Osteoblast (primary cell): Measurements from ENCODE around the gene RABL2B. TPM values are rescaled to one million over a fixed set of nuclear protein-coding genes. Genes with fewer than 3 reads are reported as not detected.

Source experiments
- DNase-seq: peaks from one replicate; pipeline ENCODE4 v3.0.0; 2011; ENCODE audit warnings: low spot score, mixed read lengths; ENCODE audit not compliant: insufficient read length; ENCODE audit errors: missing footprints
- H2AFZ ChIP-seq: 2 replicates; pipeline ENCODE4 v1.6.0; 2011; ENCODE audit warnings: mild to moderate bottlenecking, low read length
- H3K27ac ChIP-seq: 2 replicates; pipeline ENCODE4 v1.5.1; 2011; ENCODE audit warnings: mild to moderate bottlenecking, low read depth, low read length, moderate library complexity
- H3K27me3 ChIP-seq: 2 replicates; pipeline ENCODE4 v1.6.0; 2012; ENCODE audit warnings: mild to moderate bottlenecking, control low read depth, inconsistent platforms, low read length, moderate library complexity; ENCODE audit not compliant: insufficient read depth
- H3K36me3 ChIP-seq: 2 replicates; pipeline ENCODE4 v1.5.1; 2011; ENCODE audit warnings: mild to moderate bottlenecking, low read length, control low read depth, moderate library complexity; ENCODE audit not compliant: insufficient read depth
- H3K4me1 ChIP-seq: 2 replicates; pipeline ENCODE4 v1.5.1; 2011; ENCODE audit warnings: mild to moderate bottlenecking, low read length, control low read depth, moderate library complexity; ENCODE audit not compliant: insufficient read depth
- H3K4me2 ChIP-seq: 2 replicates; pipeline ENCODE4 v1.6.0; 2011; ENCODE audit warnings: mild to moderate bottlenecking, low read length; ENCODE audit not compliant: insufficient read depth
- H3K4me3 ChIP-seq: fragments of 200-600 bp; sonication (generic); 3 replicates; pipeline ENCODE4 v1.5.1; 2012; ENCODE audit warnings: mild to moderate bottlenecking, low read length, inconsistent platforms; ENCODE audit not compliant: insufficient read depth
- H3K79me2 ChIP-seq: 2 replicates; pipeline ENCODE4 v1.6.0; 2012; ENCODE audit warnings: mild to moderate bottlenecking, low read length, control low read depth, inconsistent platforms; ENCODE audit not compliant: insufficient read depth
- H3K9me3 ChIP-seq: 2 replicates; pipeline ENCODE4 v1.5.1; 2011; ENCODE audit warnings: low read depth, low read length, control low read depth
- H4K20me1 ChIP-seq: 2 replicates; pipeline ENCODE4 v1.6.0; 2012; ENCODE audit warnings: mild to moderate bottlenecking, low read length, control low read depth; ENCODE audit not compliant: insufficient read depth
- CTCF ChIP-seq: IDR thresholded peaks from 2 replicates; pipeline ENCODE4 v1.5.1; 2011; ENCODE audit warnings: mild to moderate bottlenecking, low read depth, low read length, moderate library complexity; ENCODE audit errors: extremely low read depth
- total RNA-seq: library from RNA; depleted of rRNA; stranded (reverse); fragments of >200 nt; gene quantifications from 2 replicates; pipeline ENCODE4 v1.2.3, GENCODE V29; 2012

Gene RABL2B
- total RNA-seq, 1 donor = 17.7 TPM

GRCh38 chr22:50731811-50732624 lies 51.4 kb downstream of the RABL2B start:
- no peak overlapping the region for H3K4me3 ChIP-seq
- no peaks in the 10 kb centered on the region for H3K9me3 ChIP-seq
- H3K27ac ChIP-seq = no peak overlapping the region
- no peaks in the 10 kb centered on the region for H3K36me3 ChIP-seq
- DNase-seq = peak; percentile 98
- H4K20me1 ChIP-seq = peaks cover 2% of the 10 kb centered on the region
- peak; percentile 73 for TF ChIP-seq CTCF
- H3K4me1 ChIP-seq = no peaks in the 10 kb centered on the region
- peak overlapping the region; percentile 14 for H3K4me2 ChIP-seq
- peaks cover 30% of the 10 kb centered on the region for H3K27me3 ChIP-seq
- H2AFZ ChIP-seq = peak overlapping the region; percentile 21
- no peaks in the 10 kb centered on the region for H3K79me2 ChIP-seq

DNA sequence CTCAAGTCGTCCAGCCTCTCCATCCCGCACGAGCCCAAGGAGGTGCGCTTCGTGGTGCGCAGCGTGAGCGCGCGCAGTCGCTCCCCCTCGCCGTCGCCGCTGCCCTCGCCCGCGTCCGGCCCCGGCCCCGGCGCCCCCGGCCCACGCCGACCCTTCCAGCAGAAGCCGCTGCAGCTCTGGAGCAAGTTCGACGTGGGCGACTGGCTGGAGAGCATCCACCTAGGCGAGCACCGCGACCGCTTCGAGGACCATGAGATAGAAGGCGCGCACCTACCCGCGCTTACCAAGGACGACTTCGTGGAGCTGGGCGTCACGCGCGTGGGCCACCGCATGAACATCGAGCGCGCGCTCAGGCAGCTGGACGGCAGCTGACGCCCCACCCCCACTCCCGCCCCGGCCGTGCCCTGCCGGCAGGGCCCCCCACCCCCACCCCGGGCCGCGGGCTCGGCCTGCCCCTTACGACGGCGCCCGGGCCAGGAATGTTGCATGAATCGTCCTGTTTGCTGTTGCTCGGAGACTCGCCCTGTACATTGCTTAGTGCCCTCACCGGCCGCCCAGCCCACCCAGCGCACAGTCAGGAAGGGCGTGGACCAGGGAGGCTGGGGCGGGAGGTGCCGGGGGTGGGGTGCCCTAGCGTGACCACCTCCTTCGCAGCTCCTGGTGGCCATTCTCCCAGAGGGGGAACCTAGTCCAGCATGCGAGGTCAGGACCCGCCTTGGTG lies 52.3 kb downstream of the RABL2B start:
- DNase-seq = peak; percentile 91
- Histone ChIP-seq H3K4me1 (no peaks in the 10 kb centered on the region), H3K79me2 (no peaks in the 10 kb centered on the region), H4K20me1 (peaks cover 2% of the 10 kb centered on the region), H3K9me3 (no peaks in the 10 kb centered on the region), H3K4me2 (no peak overlapping the region), H3K36me3 (no peaks in the 10 kb centered on the region), H3K27me3 (peaks cover 22% of the 10 kb centered on the region), H3K27ac (no peak overlapping the region), H3K4me3 (no peak overlapping the region), H2AFZ (no peak overlapping the region)
- no peak for TF ChIP-seq CTCF

- Histone ChIP-seq H3K36me3 (no peaks in the 10 kb centered on the region), H3K79me2 (no peaks in the 10 kb centered on the region), H3K27me3 (peaks cover 15% of the 10 kb centered on the region), H3K9me3 (no peaks in the 10 kb centered on the region), H3K4me3 (no peak overlapping the region), H3K4me2 (no peak overlapping the region), H3K27ac (no peak overlapping the region), H4K20me1 (peaks cover 2% of the 10 kb centered on the region), H3K4me1 (no peaks in the 10 kb centered on the region), H2AFZ (no peak overlapping the region)
- no peak for TF ChIP-seq CTCF
- DNase-seq = peak; percentile 81
Observed at GRCh38 chr22:50730013-50730891, 53.2 kb downstream of the RABL2B start.
